ENCODE measurements around the gene HSD17B12.

HSD17B12 gene

GRCh38 chr11:43797337-43797736 is 116.8 kb downstream of the HSD17B12 start:
- in situ Hi-C loops (cut with MboI; ENCODE audit: low sequenced_read_pairs): no loop called here

GRCh38 chr11:43797866-43798265 is 117.3 kb downstream of the HSD17B12 start:
- in situ Hi-C loops (cut with MboI; ENCODE audit: low sequenced_read_pairs): no loop called here

GRCh38 chr11:43802509-43802908 is 122.0 kb downstream of the HSD17B12 start:
- in situ Hi-C loops (cut with MboI; ENCODE audit: low sequenced_read_pairs): no loop called here

GRCh38 chr11:43803766-43804165 is 123.2 kb downstream of the HSD17B12 start:
- in situ Hi-C loops (cut with MboI; ENCODE audit: low sequenced_read_pairs): no loop called here

- in situ Hi-C loops (cut with MboI; ENCODE audit: low sequenced_read_pairs): no loop called here
Measured at GRCh38 chr11:43806976-43807375, 126.4 kb downstream of the HSD17B12 start.

- in situ Hi-C loops (cut with MboI; ENCODE audit: low sequenced_read_pairs): no loop called here
Measured at GRCh38 chr11:43810929-43811596, 130.5 kb downstream of the HSD17B12 start.

GRCh38 chr11:43812471-43812870 is 131.9 kb downstream of the HSD17B12 start:
- in situ Hi-C loops (cut with MboI; ENCODE audit: low sequenced_read_pairs): no loop called here

GRCh38 chr11:43818220-43818619 is 137.7 kb downstream of the HSD17B12 start:
- in situ Hi-C loops (cut with MboI; ENCODE audit: low sequenced_read_pairs): no loop called here

- in situ Hi-C loops (cut with MboI; ENCODE audit: low sequenced_read_pairs): no loop called here
Measured at GRCh38 chr11:43819926-43820325, 139.4 kb downstream of the HSD17B12 start.

GRCh38 chr11:43823316-43823715 is 142.8 kb downstream of the HSD17B12 start:
- in situ Hi-C loops (cut with MboI; ENCODE audit: low sequenced_read_pairs): no loop called here

- in situ Hi-C loops (cut with MboI; ENCODE audit: low sequenced_read_pairs): no loop called here
Measured at GRCh38 chr11:43823851-43824250, 143.3 kb downstream of the HSD17B12 start.

- in situ Hi-C loops (cut with MboI; ENCODE audit: low sequenced_read_pairs): no loop called here
Measured at GRCh38 chr11:43825217-43825816, 144.8 kb downstream of the HSD17B12 start.

GRCh38 chr11:43830928-43831440 is 150.4 kb downstream of the HSD17B12 start:
- in situ Hi-C loops (cut with MboI; ENCODE audit: low sequenced_read_pairs): no loop called here

- in situ Hi-C loops (cut with MboI; ENCODE audit: low sequenced_read_pairs): no loop called here
Measured at GRCh38 chr11:43832536-43832935, 152.0 kb downstream of the HSD17B12 start.

GRCh38 chr11:43833657-43834073 is 153.1 kb downstream of the HSD17B12 start:
- in situ Hi-C loops (cut with MboI; ENCODE audit: low sequenced_read_pairs): no loop called here

GRCh38 chr11:43834286-43834685 is 153.7 kb downstream of the HSD17B12 start:
- in situ Hi-C loops (cut with MboI; ENCODE audit: low sequenced_read_pairs): no loop called here

GRCh38 chr11:43835104-43835503 is 154.6 kb downstream of the HSD17B12 start:
- in situ Hi-C loops (cut with MboI; ENCODE audit: low sequenced_read_pairs): no loop called here

GRCh38 chr11:43837879-43838278 is 157.3 kb downstream of the HSD17B12 start:
- in situ Hi-C loops (cut with MboI; ENCODE audit: low sequenced_read_pairs): no loop called here

GRCh38 chr11:43842021-43842420 is 161.5 kb downstream of the HSD17B12 start:
- in situ Hi-C loops (cut with MboI; ENCODE audit: low sequenced_read_pairs): no loop called here

- in situ Hi-C loops (cut with MboI; ENCODE audit: low sequenced_read_pairs): no loop called here
Measured at GRCh38 chr11:43845816-43846215, 165.3 kb downstream of the HSD17B12 start.

- in situ Hi-C loops (cut with MboI; ENCODE audit: low sequenced_read_pairs): no loop called here
Measured at GRCh38 chr11:43852057-43852636, 171.6 kb downstream of the HSD17B12 start.

GRCh38 chr11:43853781-43854180 is 173.2 kb downstream of the HSD17B12 start:
- in situ Hi-C loops (cut with MboI; ENCODE audit: low sequenced_read_pairs): no loop called here
